ENCODE data around the gene PIAS1.

DNA sequence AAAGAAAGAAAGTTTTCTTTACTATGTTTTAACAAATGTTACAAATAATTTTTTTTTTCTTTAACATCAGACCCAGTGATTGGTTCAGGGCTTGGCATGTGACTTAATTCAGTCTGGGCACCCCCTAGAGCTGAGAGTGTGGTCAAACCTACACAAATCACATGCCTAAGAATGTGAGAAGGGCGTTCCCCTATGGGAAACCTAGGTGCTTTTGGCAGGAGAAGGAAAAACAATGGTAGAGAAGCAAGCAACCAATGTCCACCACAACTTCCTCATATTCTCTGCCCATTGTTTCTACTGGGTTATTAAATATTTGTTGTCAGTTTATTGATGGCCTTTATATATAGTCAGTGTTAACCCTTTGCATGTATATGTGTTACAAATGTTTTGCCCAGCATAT, 21.4 kb upstream of the PIAS1 start:
- TF ChIP-seq, protein P1, sequence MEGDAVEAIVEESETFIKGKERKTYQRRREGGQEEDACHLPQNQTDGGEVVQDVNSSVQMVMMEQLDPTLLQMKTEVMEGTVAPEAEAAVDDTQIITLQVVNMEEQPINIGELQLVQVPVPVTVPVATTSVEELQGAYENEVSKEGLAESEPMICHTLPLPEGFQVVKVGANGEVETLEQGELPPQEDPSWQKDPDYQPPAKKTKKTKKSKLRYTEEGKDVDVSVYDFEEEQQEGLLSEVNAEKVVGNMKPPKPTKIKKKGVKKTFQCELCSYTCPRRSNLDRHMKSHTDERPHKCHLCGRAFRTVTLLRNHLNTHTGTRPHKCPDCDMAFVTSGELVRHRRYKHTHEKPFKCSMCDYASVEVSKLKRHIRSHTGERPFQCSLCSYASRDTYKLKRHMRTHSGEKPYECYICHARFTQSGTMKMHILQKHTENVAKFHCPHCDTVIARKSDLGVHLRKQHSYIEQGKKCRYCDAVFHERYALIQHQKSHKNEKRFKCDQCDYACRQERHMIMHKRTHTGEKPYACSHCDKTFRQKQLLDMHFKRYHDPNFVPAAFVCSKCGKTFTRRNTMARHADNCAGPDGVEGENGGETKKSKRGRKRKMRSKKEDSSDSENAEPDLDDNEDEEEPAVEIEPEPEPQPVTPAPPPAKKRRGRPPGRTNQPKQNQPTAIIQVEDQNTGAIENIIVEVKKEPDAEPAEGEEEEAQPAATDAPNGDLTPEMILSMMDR (IDR thresholded peaks at IDR 0.05) = no peak
- no peak for TF ChIP-seq POLR2A (IDR thresholded peaks at IDR 0.05)
